NT2/D1 (cell line): Measurements from ENCODE around the gene INKA1.

Source experiments
- SUZ12 ChIP-seq: IDR thresholded peaks from 2 replicates; pipeline ENCODE4 v1.6.1; 2011; ENCODE audit not compliant: insufficient read length, insufficient read depth; ENCODE audit errors: extremely low read depth
- YY1 ChIP-seq: IDR thresholded peaks from 2 replicates; pipeline ENCODE4 v1.6.1; 2011; ENCODE audit not compliant: insufficient read length, insufficient read depth
- ZNF274 ChIP-seq: IDR thresholded peaks from 2 replicates; pipeline ENCODE4 v1.6.1; 2011; ENCODE audit warnings: mild to moderate bottlenecking, low read depth, low read length

GRCh38 chr3:49791571-49791970, 11.5 kb upstream of the INKA1 start:
- TF ChIP-seq YY1 (no peak), SUZ12 (no peak), ZNF274 (no peak)
